HT1080 (cell line): ENCODE measurements around the gene TINCR. TPM values are rescaled to one million over a fixed set of nuclear protein-coding genes. Genes with fewer than 3 reads are reported as not detected.

ENCODE experiments used
- DNase-seq: peaks from one replicate; pipeline ENCODE4 v3.0.0-alpha.2; 2015; ENCODE audit warnings: low read depth
- small RNA-seq: library from RNA; depleted of rRNA; stranded (forward); fragments of <200 nt; gene quantifications from one replicate; pipeline ENCODE3, GENCODE V24; 2014
- total RNA-seq: library from RNA; depleted of rRNA; stranded (reverse); fragments of >200 nt; shearing (Covaris generic); gene quantifications from 2 replicates; pipeline ENCODE4 v1.2.3, GENCODE V29; 2014; rRNA removed

The TINCR gene
- total RNA-seq, 1 experiment from 2014 or later: 0.10 TPM

GRCh38 chr19:5519076-5519475, 48.7 kb downstream of the TINCR start:
- no peak for DNase-seq

DNA sequence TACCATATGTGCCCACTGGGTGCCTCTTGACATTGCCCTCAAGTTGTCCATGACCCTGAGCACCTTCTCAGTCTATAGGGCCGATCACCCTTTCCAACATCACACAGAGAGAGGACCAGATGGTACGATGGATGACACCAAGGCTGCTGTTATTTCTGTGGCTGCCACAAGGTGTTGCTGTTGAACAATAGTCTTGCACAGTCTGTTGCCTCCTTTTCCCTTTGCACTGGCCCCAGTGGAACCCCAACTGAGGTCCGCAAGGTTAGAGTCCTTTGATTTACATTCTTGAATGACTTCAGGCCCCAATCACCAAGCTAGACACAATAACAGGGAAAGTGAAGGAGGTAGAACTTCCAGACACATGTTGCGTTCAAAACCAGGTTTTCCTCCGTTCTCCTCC, 52.0 kb downstream of the TINCR start:
- DNase-seq: no peak

DNA sequence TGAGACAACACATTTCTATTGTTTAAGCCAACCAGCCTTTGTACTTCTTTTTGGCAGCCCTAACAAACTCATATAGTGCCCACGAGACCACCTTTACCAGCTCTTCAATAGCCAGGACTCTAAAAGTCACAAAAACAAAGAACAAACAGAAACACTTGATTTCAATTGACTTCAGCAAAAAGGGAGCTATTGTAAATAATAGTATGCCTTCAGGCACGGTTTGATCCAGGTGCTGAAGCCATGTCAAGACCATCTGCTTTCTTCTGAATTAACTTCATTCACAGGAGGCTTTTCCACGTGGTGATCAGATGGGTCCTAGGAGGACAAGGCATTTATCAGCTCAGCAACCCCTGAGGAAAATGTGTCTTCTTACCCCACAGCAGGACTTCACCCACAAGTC, 53.8 kb downstream of the TINCR start:
- no peak for DNase-seq

DNA sequence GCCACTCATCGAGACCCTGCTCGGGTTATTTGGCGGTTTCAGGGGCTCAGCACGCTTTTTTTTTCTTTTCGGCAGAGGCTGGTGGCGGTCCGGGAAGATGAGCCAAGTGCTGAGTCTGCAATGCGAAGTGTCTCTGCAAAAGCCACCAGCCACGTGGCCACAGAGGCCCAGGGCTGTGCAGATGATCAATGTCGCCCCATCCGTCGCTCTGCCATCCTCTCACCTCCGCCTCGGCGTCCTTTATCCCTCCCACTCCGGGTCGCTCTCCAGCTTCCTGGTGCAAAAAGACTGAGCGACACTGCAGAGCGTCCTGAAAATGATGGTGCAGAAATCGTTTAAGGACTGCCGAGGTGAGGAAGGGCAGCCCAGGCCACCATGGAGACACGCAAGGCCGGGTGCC, 55.0 kb downstream of the TINCR start:
- no peak for DNase-seq

Small RNA genes within 50 kb of the gene (small RNA-seq; reads per million reads assigned to genes)
- not detected for gene SNRPEP4

Other genes starting within 250 kb of the TINCR start
- 0.27 and 1.9 TPM in 2 replicates for gene PTPRS, start 227.1 kb downstream of the TINCR start, total RNA-seq
- gene ZNRF4, start 112.5 kb downstream of the TINCR start, total RNA-seq: not detected in 2 replicates
- gene SAFB2, start 54.8 kb upstream of the TINCR start, total RNA-seq: 32.7 and 33.2 TPM in 2 replicates
- 33.5 and 63.9 TPM in 2 replicates for gene SAFB, start 55.1 kb upstream of the TINCR start, total RNA-seq
- 234 and 256 TPM in 2 replicates for gene MICOS13, start 112.6 kb upstream of the TINCR start, total RNA-seq
- gene HSD11B1L, start 113.1 kb upstream of the TINCR start, total RNA-seq: 4.5 and 6.2 TPM in 2 replicates
- 1,434 and 2,039 TPM in 2 replicates for gene RPL36, start 122.3 kb upstream of the TINCR start, total RNA-seq
- 139 and 153 TPM in 2 replicates for gene LONP1, start 152.2 kb upstream of the TINCR start, total RNA-seq
- gene CATSPERD, start 152.7 kb upstream of the TINCR start, total RNA-seq: 0.20 TPM in 1 of 2 replicates, not detected in the other
- gene PRR22, start 216.8 kb upstream of the TINCR start, total RNA-seq: 4.1 and 5.9 TPM in 2 replicates
- gene DUS3L, start 223.2 kb upstream of the TINCR start, total RNA-seq: 56.5 and 71.8 TPM in 2 replicates
- gene NRTN, start 237.1 kb upstream of the TINCR start, total RNA-seq: 0.53 TPM in 1 of 2 replicates, not detected in the other